Measurements from ENCODE around the gene COG1.

DNA sequence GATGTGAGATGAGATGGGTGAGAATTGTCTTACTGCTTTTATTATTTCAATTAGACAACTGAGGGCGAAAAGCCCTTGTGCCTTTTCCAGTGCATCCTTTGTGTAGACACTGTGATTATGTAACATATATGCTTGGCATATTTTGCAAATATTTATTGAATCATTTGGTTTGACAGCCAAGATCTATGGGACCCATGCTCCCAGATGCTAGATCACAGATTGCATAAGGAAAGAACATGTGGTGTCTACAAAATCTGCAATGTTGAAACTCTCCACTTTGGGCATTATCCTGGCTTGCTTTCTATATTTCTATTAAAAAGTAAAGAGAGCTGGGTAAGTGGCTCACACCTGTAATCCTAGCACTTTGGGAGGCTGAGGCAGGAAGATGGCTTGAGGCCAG is 4.8 kb upstream of the COG1 start:
- TF ChIP-seq, protein P1, sequence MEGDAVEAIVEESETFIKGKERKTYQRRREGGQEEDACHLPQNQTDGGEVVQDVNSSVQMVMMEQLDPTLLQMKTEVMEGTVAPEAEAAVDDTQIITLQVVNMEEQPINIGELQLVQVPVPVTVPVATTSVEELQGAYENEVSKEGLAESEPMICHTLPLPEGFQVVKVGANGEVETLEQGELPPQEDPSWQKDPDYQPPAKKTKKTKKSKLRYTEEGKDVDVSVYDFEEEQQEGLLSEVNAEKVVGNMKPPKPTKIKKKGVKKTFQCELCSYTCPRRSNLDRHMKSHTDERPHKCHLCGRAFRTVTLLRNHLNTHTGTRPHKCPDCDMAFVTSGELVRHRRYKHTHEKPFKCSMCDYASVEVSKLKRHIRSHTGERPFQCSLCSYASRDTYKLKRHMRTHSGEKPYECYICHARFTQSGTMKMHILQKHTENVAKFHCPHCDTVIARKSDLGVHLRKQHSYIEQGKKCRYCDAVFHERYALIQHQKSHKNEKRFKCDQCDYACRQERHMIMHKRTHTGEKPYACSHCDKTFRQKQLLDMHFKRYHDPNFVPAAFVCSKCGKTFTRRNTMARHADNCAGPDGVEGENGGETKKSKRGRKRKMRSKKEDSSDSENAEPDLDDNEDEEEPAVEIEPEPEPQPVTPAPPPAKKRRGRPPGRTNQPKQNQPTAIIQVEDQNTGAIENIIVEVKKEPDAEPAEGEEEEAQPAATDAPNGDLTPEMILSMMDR (IDR thresholded peaks at IDR 0.05): no peak
- TF ChIP-seq POLR2A (IDR thresholded peaks at IDR 0.05): no peak
